ENCODE measurements around the gene RBBP6.
"Not testable (repeated sequence)": the region's sequence is repeated elsewhere in the genome, so short reads cannot be mapped to it uniquely, and the experiment has no call there.

GRCh38 chr16:24575791-24576190 lies 36.4 kb downstream of the RBBP6 start:
- TF ChIP-seq, protein P1, sequence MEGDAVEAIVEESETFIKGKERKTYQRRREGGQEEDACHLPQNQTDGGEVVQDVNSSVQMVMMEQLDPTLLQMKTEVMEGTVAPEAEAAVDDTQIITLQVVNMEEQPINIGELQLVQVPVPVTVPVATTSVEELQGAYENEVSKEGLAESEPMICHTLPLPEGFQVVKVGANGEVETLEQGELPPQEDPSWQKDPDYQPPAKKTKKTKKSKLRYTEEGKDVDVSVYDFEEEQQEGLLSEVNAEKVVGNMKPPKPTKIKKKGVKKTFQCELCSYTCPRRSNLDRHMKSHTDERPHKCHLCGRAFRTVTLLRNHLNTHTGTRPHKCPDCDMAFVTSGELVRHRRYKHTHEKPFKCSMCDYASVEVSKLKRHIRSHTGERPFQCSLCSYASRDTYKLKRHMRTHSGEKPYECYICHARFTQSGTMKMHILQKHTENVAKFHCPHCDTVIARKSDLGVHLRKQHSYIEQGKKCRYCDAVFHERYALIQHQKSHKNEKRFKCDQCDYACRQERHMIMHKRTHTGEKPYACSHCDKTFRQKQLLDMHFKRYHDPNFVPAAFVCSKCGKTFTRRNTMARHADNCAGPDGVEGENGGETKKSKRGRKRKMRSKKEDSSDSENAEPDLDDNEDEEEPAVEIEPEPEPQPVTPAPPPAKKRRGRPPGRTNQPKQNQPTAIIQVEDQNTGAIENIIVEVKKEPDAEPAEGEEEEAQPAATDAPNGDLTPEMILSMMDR (conservative IDR thresholded peaks at IDR 0.05) = not testable (repeated sequence)
- not testable (repeated sequence) for TF ChIP-seq ZFX (IDR thresholded peaks at IDR 0.05)

All from C4-2B (cell line).